Vagina (tissue), 2 donors: ENCODE data around the gene SPRYD4. TPM values are rescaled to one million over a fixed set of nuclear protein-coding genes. Genes with fewer than 3 reads are reported as not detected.

Experiments
- DNase-seq, 2 donors: peaks; one replicate each; pipeline ENCODE4 v3.0.0-alpha.2; 2017; ENCODE audit errors: extremely low spot score in 2 of 2
- H3K27ac ChIP-seq: fragments of 200-600 bp; sonication (generic); one replicate; pipeline ENCODE4 v1.5.1; 2019
- H3K27me3 ChIP-seq: fragments of 200-600 bp; sonication (generic); one replicate; pipeline ENCODE4 v1.5.1; 2019
- H3K36me3 ChIP-seq, 2 donors: fragments of 200-600 bp; sonication (generic); one replicate each; pipeline ENCODE4 v1.5.1; 2017 to 2019
- H3K4me1 ChIP-seq: fragments of 200-600 bp; sonication (generic); one replicate; pipeline ENCODE4 v1.5.1; 2019
- H3K4me3 ChIP-seq, 2 donors: fragments of 200-600 bp; sonication (generic); 1 replicate in 1 of 2; 2 replicates in 1 of 2; pipeline ENCODE4 v1.5.1; 2016 to 2019
- H3K9me3 ChIP-seq: fragments of 200-600 bp; sonication (generic); one replicate; pipeline ENCODE4 v1.5.1; 2019
- POLR2A ChIP-seq, 2 donors: fragments of 450-650 bp; IDR thresholded peaks; one replicate each; pipeline ENCODE4 v1.6.1; 2017; ENCODE audit warnings: antibody characterized with exemption in 2 of 2, mild to moderate bottlenecking in 2 of 2, moderate library complexity in 2 of 2
- POLR2AphosphoS5 ChIP-seq, 2 donors: sonication (generic); formaldehyde crosslinking; IDR thresholded peaks; one replicate each; pipeline ENCODE4 v1.9.0; 2017; ENCODE audit warnings: antibody characterized with exemption in 2 of 2, mild to moderate bottlenecking in 2 of 2, low read depth in 1 of 2; ENCODE audit not compliant: insufficient read depth in 1 of 2
- intact Hi-C: fragments of 100-400 bp; cut with DNase I; formaldehyde crosslinking; loops from one replicate; pipeline ENCODE4 v1.15.1; 2023
- total RNA-seq: library from RNA; depleted of rRNA; stranded (reverse); fragments of >200 nt; gene quantifications from one replicate; pipeline ENCODE4 v1.2.3, GENCODE V29; 2016
- TF ChIP-seq, protein P1 (sequence below), 3 experiments: fragments of 450-650 bp in 2 of 3; fragments of 200-600 bp in 1 of 3; sonication (generic) in 1 of 3; IDR thresholded peaks; one replicate each; pipeline ENCODE4 v1.5.1; 2017 to 2019; ENCODE audit warnings: antibody characterized with exemption in 3 of 3, mild to moderate bottlenecking in 2 of 3, moderate library complexity in 2 of 3

The SPRYD4 gene
- total RNA-seq, 1 donor from 2014 or later, result 1.7 TPM

DNA sequence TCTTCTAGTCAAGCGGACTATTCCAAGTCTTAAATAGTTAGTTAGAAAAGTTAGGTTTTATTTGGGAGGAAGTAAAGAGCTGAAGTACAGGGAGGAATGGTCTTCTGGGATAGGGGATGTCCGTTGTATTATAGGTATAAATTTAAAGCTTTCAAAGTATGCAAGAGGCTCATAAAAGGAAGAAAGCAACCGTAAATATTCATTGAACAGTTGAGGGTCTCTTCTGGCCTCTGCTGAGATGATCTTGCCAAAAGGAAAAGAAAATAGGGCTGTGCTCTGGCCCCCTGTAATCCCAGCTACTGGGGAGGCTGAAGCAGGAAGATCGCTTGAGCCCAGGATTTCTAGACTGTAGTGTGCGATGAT, 18.8 kb upstream of the SPRYD4 start:
- intact Hi-C loops, result no loop called here
- Histone ChIP-seq H3K36me3 (no peaks in the 10 kb centered on the region), H3K27ac (peak overlapping the region; percentile 84), H3K4me3 (peak overlapping the region; percentile 61 to 78), H3K4me1 (peaks cover 7% of the 10 kb centered on the region), H3K9me3 (no peaks in the 10 kb centered on the region), H3K27me3 (no peaks in the 10 kb centered on the region)
- TF ChIP-seq POLR2A (IDR thresholded peaks at IDR 0.05), result no peak
- TF ChIP-seq, protein P1, sequence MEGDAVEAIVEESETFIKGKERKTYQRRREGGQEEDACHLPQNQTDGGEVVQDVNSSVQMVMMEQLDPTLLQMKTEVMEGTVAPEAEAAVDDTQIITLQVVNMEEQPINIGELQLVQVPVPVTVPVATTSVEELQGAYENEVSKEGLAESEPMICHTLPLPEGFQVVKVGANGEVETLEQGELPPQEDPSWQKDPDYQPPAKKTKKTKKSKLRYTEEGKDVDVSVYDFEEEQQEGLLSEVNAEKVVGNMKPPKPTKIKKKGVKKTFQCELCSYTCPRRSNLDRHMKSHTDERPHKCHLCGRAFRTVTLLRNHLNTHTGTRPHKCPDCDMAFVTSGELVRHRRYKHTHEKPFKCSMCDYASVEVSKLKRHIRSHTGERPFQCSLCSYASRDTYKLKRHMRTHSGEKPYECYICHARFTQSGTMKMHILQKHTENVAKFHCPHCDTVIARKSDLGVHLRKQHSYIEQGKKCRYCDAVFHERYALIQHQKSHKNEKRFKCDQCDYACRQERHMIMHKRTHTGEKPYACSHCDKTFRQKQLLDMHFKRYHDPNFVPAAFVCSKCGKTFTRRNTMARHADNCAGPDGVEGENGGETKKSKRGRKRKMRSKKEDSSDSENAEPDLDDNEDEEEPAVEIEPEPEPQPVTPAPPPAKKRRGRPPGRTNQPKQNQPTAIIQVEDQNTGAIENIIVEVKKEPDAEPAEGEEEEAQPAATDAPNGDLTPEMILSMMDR (IDR thresholded peaks at IDR 0.05), result no peak
- TF ChIP-seq POLR2AphosphoS5 (IDR thresholded peaks at IDR 0.05; ENCODE audit: insufficient read depth in 1 of 2, low read depth in 1 of 2), result no peak
- DNase-seq, result no peak

GRCh38 chr12:56450241-56450640, 18.1 kb upstream of the SPRYD4 start:
- H3K27ac ChIP-seq, result no peak overlapping the region
- no peak for DNase-seq
- intact Hi-C loops, result no loop called here

GRCh38 chr12:56451147-56451546, 17.2 kb upstream of the SPRYD4 start:
- no peak for TF ChIP-seq POLR2AphosphoS5 (IDR thresholded peaks at IDR 0.05; ENCODE audit: insufficient read depth in 1 of 2, low read depth in 1 of 2)
- TF ChIP-seq POLR2A (IDR thresholded peaks at IDR 0.05), result no peak
- peaks cover 7% of the 10 kb centered on the region for H3K4me1 ChIP-seq
- no peak overlapping the region for H3K27ac ChIP-seq
- H3K4me3 ChIP-seq, result no peak overlapping the region
- no peaks in the 10 kb centered on the region for H3K9me3 ChIP-seq
- intact Hi-C loops, result no loop called here
- DNase-seq, result no peak
- H3K36me3 ChIP-seq, result no peaks in the 10 kb centered on the region
- H3K27me3 ChIP-seq, result no peaks in the 10 kb centered on the region

More at GRCh38 chr12:56450241-56450640, 18.1 kb upstream of the SPRYD4 start:
- Histone ChIP-seq H3K27me3 (no peaks in the 10 kb centered on the region), H3K9me3 (no peaks in the 10 kb centered on the region), H3K4me3 (no peak overlapping the region), H3K36me3 (no peaks in the 10 kb centered on the region), H3K4me1 (peaks cover 7% of the 10 kb centered on the region)
- TF ChIP-seq, protein P1 (IDR thresholded peaks at IDR 0.05), result no peak
- TF ChIP-seq POLR2AphosphoS5 (IDR thresholded peaks at IDR 0.05; ENCODE audit: insufficient read depth in 1 of 2, low read depth in 1 of 2) (no peak), POLR2A (IDR thresholded peaks at IDR 0.05) (no peak)

- H3K4me1 ChIP-seq, result no peaks in the 10 kb centered on the region
- H3K36me3 ChIP-seq, result no peaks in the 10 kb centered on the region
- DNase-seq, result no peak
- H3K27me3 ChIP-seq, result no peaks in the 10 kb centered on the region
- TF ChIP-seq, protein P1 (IDR thresholded peaks at IDR 0.05), result no peak
- no peak for TF ChIP-seq POLR2AphosphoS5 (IDR thresholded peaks at IDR 0.05; ENCODE audit: insufficient read depth in 1 of 2, low read depth in 1 of 2)
- TF ChIP-seq POLR2A (IDR thresholded peaks at IDR 0.05), result no peak
- H3K27ac ChIP-seq, result no peak within 1 kb of the TSS
- no peaks in the 10 kb centered on the region for H3K9me3 ChIP-seq
- H3K4me3 ChIP-seq, result no peak within 1 kb of the TSS
- intact Hi-C loops, result no loop called here
Observed at GRCh38 chr12:56454557-56454956, 13.8 kb upstream of the SPRYD4 start, which contains the start of gene MIP. Gene MIP (minus strand): TSS chr12:56454657. CDS start chr12:56454613, 44 bp downstream.

DNA sequence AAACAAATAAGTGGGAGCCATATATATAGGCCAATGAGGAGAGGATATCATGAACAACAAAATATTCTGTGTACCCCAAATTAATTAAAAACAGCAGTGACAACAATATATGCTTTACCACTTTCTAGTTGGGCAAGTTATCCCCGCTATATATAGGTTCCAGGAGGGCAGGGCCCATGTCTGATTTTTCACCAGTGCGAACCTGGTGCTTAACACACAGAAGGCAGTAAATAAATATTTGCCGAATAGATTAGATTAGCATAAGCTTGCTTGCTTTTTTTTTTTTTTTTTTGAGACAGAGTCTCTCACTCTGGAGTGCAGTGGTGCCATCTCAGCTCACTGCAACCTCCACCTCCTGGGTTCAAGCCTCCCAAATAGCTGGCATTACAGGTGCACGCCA, 10.6 kb upstream of the SPRYD4 start:
- intact Hi-C loops, result no loop called here
- Histone ChIP-seq H3K27me3 (no peaks in the 10 kb centered on the region), H3K27ac (no peak overlapping the region), H3K4me1 (no peaks in the 10 kb centered on the region), H3K9me3 (no peaks in the 10 kb centered on the region), H3K36me3 (no peaks in the 10 kb centered on the region), H3K4me3 (no peak overlapping the region)
- no peak for DNase-seq
- TF ChIP-seq POLR2AphosphoS5 (IDR thresholded peaks at IDR 0.05; ENCODE audit: insufficient read depth in 1 of 2, low read depth in 1 of 2), result no peak

GRCh38 chr12:56461235-56462159, 6.9 kb upstream of the SPRYD4 start:
- Histone ChIP-seq H3K36me3 (no peaks in the 10 kb centered on the region), H3K27me3 (no peaks in the 10 kb centered on the region), H3K27ac (no peak overlapping the region), H3K4me3 (no peak overlapping the region), H3K9me3 (no peaks in the 10 kb centered on the region), H3K4me1 (no peaks in the 10 kb centered on the region)
- intact Hi-C loops, result no loop called here
- TF ChIP-seq, protein P1 (IDR thresholded peaks at IDR 0.05), result no peak
- TF ChIP-seq POLR2A (IDR thresholded peaks at IDR 0.05), result no peak
- TF ChIP-seq POLR2AphosphoS5 (IDR thresholded peaks at IDR 0.05; ENCODE audit: insufficient read depth in 1 of 2, low read depth in 1 of 2), result no peak
- DNase-seq, result no peak
